ENCODE results near the gene THSD4.

Gene THSD4

DNA sequence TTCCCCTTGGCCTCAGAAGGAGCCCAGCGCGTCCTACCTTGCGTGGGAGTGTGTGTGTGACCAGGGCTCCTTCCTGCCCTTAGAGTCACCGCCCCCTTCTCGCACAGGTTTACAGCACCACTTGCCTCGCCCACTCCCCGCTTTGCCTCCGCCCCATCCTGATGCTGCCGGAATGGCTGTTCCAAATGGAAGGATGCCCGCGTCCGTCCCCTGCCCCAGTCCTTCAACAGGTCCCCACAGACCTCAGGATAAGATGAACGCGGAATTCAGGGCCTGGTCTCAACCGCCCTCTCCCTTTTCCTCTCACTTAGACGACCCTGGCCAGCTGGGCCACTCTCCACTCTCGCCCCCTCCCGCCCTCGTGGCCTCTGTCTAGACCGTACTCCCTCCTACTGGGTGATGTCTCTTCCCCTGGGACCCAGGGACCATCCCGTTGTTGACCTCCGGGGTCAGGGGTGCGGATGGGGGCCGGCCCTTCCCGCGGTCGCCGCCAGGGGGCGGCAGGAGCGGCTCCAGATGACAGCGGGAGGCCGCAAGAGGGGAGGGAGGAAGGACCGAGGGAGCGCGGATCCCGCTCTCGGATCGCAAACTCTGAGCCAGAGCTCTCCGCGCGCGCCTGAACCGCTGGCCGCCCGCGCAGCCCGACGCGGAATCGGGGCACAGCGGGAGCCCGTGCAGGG lies at the start of gene THSD4:
Gene THSD4 (plus strand): TSS at position 585 of the 680 bp plus-strand sequence.
- DNase-seq: peak; percentile 55

GRCh38 chr15:71066983-71067382 lies 48.3 kb upstream of the THSD4 start:
- DNase-seq: no peak

GRCh38 chr15:71069693-71070092 lies 45.6 kb upstream of the THSD4 start:
- DNase-seq: no peak

DNA sequence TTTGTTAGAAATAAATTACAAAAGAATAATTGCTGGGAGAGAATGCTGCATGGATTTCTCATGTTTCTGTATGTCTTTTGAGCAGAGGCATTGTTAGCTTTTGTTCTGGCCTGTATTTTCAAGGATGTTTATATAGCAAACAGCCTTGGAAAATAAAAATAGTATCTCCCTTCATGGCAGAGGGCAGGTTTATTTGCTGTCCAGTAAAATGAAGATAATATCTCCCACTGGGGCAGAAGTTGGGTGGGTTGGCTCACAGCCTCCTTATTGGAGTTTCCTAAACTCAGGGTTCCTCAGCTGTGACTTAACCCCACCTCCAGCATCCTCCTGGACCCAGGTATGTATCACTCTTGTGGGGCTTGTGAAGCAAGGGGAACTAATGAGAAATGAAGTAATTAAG lies 43.7 kb upstream of the THSD4 start:
- no peak for DNase-seq

DNA sequence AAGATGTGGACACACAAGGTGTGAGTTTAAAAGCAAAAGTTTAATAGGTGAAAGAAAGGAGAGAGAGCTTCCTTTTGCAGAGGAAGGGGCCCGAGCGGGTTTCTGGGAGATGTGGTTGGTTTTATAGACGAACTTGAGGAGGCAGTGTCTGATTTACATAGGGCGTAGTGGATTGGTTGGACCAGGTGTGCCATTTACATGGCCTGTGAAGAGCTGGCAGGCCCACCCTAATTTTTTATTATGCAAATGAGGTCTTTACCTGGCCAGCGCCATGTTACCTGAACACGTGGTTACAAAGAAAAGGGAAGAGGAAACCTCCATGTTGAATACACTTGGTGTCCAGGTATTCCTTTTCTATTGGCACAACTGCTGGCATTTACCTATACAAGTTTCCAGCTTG lies 42.8 kb upstream of the THSD4 start:
- no peak for DNase-seq

GRCh38 chr15:71078506-71079207 lies 36.6 kb upstream of the THSD4 start:
- DNase-seq: no peak

DNA sequence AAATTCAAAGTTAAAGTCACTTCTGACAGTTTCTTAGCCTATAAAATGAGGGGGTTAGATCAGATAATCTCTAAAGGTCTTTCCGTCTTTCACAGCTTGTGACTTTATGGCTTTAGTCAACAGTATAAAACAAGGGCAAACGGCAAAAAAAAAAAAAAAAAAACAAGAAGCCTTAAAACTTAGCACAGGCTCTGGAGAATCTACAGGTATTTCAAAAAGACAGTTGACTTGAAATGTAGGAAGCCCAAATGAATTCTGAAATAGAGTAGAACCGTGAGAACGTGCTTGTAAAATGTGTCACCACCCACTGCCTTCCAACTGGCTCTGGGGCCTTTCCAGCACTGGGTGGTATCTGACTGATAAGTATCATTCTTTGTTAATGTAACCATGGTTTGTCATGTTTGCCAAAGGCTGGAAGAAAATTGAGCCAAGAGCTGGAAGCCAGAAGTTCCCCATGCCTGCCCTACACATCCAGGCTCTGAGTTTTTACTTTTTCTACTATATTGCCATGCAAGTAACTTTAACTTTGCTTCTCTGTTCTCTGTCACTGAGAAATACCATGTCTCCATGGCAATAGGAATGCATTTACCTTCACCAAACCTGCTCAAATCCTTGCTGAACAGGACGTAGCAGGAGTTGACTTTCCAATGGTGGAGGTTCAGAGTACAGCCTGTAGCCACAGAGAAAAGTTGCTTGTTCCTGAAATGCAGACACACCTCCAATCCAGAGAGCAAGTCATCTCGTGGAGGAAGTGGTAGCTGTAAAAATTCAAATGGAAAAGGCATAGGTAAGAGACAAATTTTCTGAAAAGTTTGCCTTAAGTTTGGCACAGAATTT lies 35.8 kb upstream of the THSD4 start:
- DNase-seq: no peak

- no peak for DNase-seq
Measured at GRCh38 chr15:71080166-71080565, 35.1 kb upstream of the THSD4 start.

GRCh38 chr15:71080705-71081104 lies 34.6 kb upstream of the THSD4 start:
- no peak for DNase-seq

- DNase-seq: no peak
Measured at GRCh38 chr15:71082803-71083202, 32.5 kb upstream of the THSD4 start.

GRCh38 chr15:71083349-71083748 lies 31.9 kb upstream of the THSD4 start:
- DNase-seq: no peak

GRCh38 chr15:71084264-71084663 lies 31.0 kb upstream of the THSD4 start:
- no peak for DNase-seq

- DNase-seq: no peak
Measured at GRCh38 chr15:71085809-71086208, 29.5 kb upstream of the THSD4 start.

- DNase-seq: no peak
Measured at GRCh38 chr15:71088155-71088554, 27.1 kb upstream of the THSD4 start.

- no peak for DNase-seq
Measured at GRCh38 chr15:71088683-71089082, 26.6 kb upstream of the THSD4 start.

DNA sequence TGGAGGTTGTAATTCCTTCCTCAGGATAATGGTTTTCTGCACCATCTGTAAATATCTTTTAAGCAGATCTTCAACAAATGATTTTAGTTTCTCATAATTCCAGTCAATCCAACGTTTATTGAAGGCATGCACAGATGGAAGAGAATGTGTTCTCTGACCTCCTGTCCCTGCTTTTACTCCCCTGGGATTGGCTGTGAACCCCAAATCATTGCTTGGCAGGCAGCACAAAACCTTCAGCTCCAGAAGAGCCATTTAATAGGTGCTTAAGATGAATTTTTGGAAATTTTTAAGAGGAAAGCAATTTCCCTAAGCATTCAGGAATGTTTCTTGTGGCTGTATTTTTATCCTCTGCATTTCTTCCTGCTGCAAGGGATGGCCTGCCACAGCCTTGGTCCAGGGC lies 25.5 kb upstream of the THSD4 start:
- DNase-seq: no peak

DNA sequence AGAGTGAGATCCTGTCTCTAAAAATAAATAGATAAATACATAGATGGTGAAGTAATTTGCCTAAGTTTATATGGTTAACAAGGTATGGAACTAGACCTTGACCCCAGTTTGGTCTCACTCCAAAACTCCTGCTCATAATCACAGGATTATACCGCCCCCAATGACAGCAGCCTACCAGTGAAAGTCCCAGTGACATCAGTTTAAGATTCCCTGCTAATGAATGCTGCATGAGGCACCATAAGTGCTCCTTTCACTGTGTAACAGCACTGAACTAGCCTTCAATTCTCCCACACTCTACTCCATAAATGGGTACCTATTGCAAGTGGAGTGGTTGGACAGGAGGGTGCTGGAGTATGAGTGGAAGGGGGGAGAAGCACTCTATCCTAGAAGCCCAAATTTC lies 23.7 kb upstream of the THSD4 start:
- DNase-seq: no peak

GRCh38 chr15:71092056-71092600 lies 23.1 kb upstream of the THSD4 start:
- DNase-seq: no peak

DNA sequence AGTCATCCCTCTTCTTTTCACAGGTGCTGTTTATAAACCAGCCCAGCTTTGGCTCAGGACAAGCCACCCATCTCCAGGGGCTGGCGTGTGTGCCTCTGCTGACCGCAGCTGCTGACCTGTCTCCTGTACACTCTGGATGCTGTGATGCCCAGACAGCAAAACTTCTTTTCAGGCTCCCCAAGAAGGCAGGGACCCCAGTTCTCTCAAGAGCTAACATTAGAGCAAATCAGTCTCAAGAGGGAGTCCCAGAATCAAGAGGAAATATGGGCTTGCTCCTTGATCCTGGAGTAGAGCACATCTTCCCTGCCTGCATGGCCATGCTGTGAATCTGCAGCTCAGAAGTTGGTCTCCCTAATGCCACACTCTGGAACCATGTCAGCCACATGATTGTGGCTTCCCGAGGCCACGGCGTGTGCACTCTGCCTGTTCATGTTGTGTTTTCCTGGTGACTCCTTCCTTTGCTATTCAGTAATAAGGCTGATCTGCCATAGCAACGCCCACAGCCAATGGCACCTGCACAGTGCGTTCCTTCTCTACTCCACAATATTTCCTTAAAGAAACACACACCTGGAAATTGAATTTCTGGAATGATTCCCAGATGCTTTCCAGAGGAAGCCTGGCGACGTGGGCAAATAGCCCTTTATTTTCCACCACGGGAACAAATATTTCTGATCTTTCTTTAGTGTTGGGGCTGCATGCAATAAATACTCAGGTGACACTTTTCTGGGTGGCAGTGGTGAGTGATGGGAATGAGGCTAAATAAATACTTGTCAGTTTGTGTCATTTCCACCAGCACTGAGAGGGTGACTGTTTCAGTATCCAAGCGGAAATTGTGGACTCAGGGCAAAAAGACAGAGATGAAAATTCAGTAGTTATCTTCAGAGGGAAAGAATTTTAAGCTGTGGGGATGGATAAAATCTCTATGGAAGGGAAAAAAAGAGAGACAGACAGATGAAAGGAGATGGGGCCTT lies 21.9 kb upstream of the THSD4 start:
- no peak for DNase-seq

GRCh38 chr15:71094137-71094536 lies 21.1 kb upstream of the THSD4 start:
- no peak for DNase-seq

GRCh38 chr15:71096676-71097075 lies 18.6 kb upstream of the THSD4 start:
- DNase-seq: no peak

- DNase-seq: no peak
Measured at GRCh38 chr15:71097890-71098289, 17.4 kb upstream of the THSD4 start.
